OCI-LY1 (cell line): ENCODE data around the gene SLC5A11.

ENCODE experiments used
- CTCF ChIP-seq: fragments of 200-600 bp; sonication (generic), shearing (Covaris generic); IDR thresholded peaks from 2 replicates; pipeline ENCODE4 v1.5.1; 2017; ENCODE audit warnings: mild to moderate bottlenecking, antibody characterized with exemption, low read length, moderate library complexity, mixed read lengths
- EZH2 ChIP-seq: fragments of 200-600 bp; sonication (generic), shearing (Covaris generic); IDR thresholded peaks from 2 replicates; pipeline ENCODE4 v1.8.0; 2017; ENCODE audit warnings: borderline replicate concordance, mixed run types, mild to moderate bottlenecking, antibody characterized with exemption, low read length, moderate library complexity, mixed read lengths

GRCh38 chr16:24807301-24807700 lies 38.5 kb upstream of the SLC5A11 start:
- TF ChIP-seq CTCF: no peak
- no peak for TF ChIP-seq EZH2
